Fibroblast of upper back skin (primary cell): ENCODE results near the gene MR1.

Experiments
- DNase-seq: peaks from one replicate; pipeline ENCODE4 v3.0.0-alpha.2; 2013

The MR1 gene

GRCh38 chr1:181092883-181093458, 59.2 kb downstream of the MR1 start:
- DNase-seq = no peak

GRCh38 chr1:181094416-181095212, 60.8 kb downstream of the MR1 start:
- peak; percentile 99 for DNase-seq

- no peak for DNase-seq
Measured at GRCh38 chr1:181095260-181095659, 61.5 kb downstream of the MR1 start.

- no peak for DNase-seq
Measured at GRCh38 chr1:181095763-181096184, 62.0 kb downstream of the MR1 start.

- no peak for DNase-seq
Measured at GRCh38 chr1:181097242-181097641, 63.5 kb downstream of the MR1 start.

- DNase-seq = peak; percentile 94
Measured at GRCh38 chr1:181099152-181100014, 65.6 kb downstream of the MR1 start.

GRCh38 chr1:181100015-181100905, 66.5 kb downstream of the MR1 start:
- DNase-seq = peak; percentile 52

- no peak for DNase-seq
Measured at GRCh38 chr1:181100934-181101333, 67.2 kb downstream of the MR1 start.

- peak; percentile 88 for DNase-seq
Measured at GRCh38 chr1:181101581-181102226, 67.9 kb downstream of the MR1 start.

- no peak for DNase-seq
Measured at GRCh38 chr1:181102841-181103240, 69.1 kb downstream of the MR1 start.

GRCh38 chr1:181103399-181103798, 69.6 kb downstream of the MR1 start:
- no peak for DNase-seq

- no peak for DNase-seq
Measured at GRCh38 chr1:181104042-181104789, 70.4 kb downstream of the MR1 start.

GRCh38 chr1:181104790-181105133, 71.0 kb downstream of the MR1 start:
- no peak for DNase-seq

GRCh38 chr1:181105134-181106021, 71.6 kb downstream of the MR1 start:
- peak; percentile 91 for DNase-seq

- DNase-seq = no peak
Measured at GRCh38 chr1:181106022-181106312, 72.2 kb downstream of the MR1 start.

GRCh38 chr1:181106479-181106878, 72.7 kb downstream of the MR1 start:
- DNase-seq = no peak

GRCh38 chr1:181107711-181108110, 73.9 kb downstream of the MR1 start:
- no peak for DNase-seq

GRCh38 chr1:181108304-181108867, 74.6 kb downstream of the MR1 start:
- DNase-seq = no peak

GRCh38 chr1:181110013-181110412, 76.2 kb downstream of the MR1 start:
- DNase-seq = no peak
